Epidermal melanocyte (primary cell): Measurements from ENCODE around the gene AARS2.

Experiments
- DNase-seq: peaks from one replicate; pipeline ENCODE4 v3.0.0; 2011; ENCODE audit warnings: low spot score; ENCODE audit not compliant: insufficient read length

Gene AARS2

GRCh38 chr6:44263354-44264100 is 49.6 kb downstream of the AARS2 start:
- no peak for DNase-seq

DNA sequence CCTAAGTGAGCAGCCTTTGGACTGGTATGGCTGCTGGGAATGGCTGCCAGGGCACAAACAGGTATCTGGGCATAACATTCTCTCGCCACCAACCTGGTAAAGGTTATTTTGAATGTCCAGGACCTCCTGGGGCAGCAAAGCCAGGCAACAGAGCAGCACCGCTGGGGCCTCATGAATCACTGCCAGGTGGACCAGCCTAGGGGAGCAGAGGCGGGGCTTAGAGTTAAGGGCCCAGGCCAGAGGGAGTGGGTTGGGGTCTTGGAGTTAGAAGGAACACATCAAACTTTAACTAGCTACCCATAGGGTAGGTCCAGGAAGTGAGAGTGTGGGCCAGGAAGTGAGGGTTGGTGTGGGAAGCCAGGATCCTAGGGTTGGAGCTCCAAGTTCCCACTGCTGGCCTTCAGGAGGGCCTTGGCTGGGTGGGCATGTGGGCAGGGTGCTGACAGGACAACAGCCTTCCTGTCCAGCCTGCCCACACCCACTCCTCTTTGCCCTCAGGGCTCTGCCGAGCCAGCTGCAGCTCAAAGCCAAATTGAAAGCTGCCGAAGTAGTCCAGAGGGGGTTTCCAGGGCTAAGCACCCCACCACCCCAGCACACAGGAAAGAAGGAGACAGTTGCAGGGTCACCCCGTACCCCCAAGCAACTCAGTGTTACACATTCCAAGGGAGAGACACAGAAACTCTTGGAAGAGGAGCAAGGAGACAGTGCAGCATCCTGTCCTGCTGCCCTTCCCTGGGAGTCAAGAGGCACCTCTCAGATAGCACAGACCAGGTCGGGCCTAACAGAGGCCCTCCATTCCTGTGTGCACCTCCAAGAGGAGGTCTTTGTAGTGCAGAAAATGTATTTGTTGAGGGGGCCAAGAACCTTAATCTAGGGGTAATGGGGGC is 50.4 kb downstream of the AARS2 start:
- DNase-seq, result no peak

DNA sequence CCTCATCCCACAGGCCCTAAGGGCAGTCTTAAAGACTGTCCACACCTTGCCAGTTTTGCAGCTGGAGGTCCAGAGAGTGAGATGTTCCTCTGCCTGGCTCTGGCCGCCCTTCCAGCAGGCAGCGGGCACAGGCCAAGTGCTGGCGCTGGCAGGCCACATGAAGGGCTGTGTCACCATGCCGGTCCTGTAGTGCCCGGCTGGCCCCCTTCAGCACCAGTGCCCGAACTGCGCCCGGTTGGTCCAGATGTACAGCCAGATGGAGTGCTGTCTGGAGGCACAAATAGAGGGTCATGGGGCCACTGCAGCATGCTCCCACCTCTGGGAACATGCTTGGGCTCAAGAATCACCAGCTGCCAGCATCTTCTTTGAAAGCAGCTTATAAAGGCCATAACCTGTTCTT is 51.6 kb downstream of the AARS2 start:
- DNase-seq, result no peak

- DNase-seq, result no peak
Measured at GRCh38 chr6:44260451-44261297, 52.5 kb downstream of the AARS2 start.

GRCh38 chr6:44260011-44260410 is 53.1 kb downstream of the AARS2 start:
- no peak for DNase-seq

DNA sequence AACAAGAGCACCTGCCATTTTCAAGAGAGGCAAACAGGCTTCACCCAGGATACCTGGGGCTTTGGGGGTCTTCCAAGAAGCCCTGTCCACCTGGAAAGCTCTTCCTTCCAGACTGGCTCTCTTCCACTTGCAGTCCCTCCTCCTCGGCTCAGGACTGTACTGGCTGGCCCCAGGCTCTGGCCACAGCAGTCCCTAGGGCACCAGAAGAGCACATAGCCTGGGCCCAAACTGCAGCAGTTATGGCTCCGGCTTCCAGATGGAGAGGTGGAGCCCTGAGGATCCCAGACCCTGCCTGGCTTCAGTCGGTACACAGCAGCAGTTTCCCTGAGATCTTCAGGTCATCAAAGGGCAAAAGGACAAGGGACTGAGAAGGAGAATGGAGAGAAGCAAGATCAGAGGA is 54.2 kb downstream of the AARS2 start:
- DNase-seq, result no peak

GRCh38 chr6:44258325-44258863 is 54.8 kb downstream of the AARS2 start:
- DNase-seq, result no peak

DNA sequence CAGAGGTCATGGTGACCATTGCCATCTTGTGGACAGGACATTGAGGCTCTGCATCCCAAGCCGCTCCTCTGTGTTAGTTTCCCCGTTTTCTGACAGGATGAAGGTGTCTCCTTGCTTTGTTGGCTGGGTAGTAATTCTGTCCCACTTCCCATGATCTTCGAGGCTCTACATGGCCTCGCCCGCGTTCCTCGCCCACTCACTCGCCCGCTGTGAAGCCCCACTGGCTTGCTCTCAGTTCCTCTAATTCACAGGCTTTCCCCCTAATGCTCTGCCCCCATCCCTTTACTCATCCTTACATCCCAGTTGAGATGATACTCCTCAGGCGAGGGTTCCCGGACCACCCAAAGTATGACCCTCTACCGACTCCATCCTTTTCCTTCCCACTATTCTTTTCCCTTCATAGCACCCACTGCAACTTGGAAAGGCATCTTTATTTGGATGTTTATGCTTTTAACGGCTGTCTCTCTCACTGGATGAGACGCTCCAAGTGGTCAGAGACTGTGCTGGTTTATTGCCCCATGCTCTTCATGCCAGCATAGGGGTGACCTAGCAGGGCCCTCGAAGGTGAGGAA is 55.3 kb downstream of the AARS2 start:
- DNase-seq, result no peak

DNA sequence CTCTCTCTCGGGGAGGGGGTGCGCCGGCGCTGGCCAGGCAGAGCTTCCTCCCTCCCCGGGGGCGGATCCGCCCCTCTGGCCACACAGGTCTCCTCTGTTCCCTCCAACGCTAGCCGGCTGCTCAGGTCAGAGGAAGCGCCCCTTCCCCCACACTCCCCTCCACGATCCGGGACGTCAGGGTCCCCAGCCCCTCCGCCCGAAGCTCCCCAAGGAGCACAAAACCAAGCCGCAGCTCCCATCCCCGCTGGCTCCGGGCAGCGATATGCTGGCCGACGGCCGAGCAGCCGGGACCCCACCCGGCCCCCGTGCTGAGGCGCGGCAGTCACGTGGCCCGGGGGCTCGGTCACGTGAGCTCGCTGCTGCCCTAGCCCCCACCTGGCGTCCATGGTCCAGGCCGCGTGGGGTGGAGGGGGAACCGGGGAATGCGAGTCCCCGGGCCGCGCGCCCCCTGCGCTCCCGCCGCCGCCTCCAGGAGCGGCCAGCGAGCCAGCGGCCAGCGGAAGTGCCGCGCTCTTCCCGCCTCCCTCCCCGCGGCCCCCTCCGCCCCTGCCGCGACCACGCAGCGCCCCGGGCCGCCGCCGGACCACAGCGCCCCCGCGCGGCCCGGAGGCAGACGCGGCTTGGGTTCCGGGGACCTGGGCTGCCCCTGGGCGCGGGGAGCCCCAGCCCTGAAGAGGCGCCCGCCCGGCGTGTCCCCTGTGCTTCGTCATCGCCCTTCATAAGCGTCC is 56.0 kb downstream of the AARS2 start, which contains the start of gene SLC35B2:
SLC35B2 (minus strand) TSS at position 504 of the 728 bp plus-strand sequence; CDS start at position 386, 118 bp downstream.
- DNase-seq, result peak; percentile 88

DNA sequence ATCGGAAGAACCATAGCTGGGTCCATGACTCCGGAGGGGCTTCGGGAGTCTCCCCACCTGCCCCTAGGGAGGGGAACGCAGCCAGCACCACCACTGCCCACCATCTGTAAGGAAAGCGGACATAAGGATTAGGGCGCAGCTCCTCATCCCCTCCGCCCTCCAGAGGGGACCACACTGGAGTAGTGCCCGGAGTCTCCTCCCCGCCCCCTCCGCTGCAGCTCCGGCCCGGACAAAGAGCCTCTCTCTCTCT is 56.4 kb downstream of the AARS2 start:
- no peak for DNase-seq

DNA sequence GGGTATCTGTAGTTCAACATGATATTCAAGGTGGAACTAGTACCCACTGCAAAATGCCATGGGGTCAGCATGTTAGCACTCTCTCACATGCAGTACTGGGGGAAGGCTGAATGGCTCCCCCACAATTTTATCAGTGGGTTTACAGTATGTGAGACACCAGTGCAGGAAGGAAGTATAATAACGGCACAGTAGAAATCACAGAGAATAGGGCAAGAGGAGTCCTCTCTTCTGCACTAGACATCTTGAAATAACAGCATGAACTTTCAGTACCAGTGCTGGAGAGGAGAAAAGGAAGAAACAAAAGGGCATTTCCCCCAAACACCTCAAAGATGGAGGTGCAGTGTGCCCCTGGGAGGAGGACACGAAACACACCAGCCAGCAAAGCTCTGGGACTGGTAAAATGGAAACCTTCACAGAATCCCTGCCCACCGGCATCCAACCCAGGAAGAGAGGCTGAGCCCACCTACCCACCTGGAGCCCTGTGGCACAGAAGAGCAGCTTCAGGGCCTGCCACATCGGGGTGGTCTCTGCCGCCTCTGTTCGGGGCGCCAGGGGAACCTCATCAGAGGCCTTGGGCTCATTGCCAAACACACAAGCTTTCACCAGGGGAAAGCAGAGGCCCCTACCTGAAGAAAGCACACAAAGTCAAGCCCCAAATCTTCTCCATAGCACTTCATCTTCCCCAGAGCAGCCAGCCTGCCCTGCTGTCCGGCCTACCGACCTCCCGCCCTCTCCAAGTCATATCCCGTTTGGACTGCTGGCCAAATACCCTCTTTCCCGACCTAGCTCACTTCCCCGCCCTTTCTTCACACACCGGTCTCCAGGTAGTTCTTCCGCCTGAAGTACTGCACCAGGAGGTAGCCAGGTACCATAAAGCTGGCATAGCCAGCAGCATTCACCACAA is 57.0 kb downstream of the AARS2 start:
- DNase-seq, result no peak

GRCh38 chr6:44255105-44255808 is 57.9 kb downstream of the AARS2 start:
- no peak for DNase-seq

DNA sequence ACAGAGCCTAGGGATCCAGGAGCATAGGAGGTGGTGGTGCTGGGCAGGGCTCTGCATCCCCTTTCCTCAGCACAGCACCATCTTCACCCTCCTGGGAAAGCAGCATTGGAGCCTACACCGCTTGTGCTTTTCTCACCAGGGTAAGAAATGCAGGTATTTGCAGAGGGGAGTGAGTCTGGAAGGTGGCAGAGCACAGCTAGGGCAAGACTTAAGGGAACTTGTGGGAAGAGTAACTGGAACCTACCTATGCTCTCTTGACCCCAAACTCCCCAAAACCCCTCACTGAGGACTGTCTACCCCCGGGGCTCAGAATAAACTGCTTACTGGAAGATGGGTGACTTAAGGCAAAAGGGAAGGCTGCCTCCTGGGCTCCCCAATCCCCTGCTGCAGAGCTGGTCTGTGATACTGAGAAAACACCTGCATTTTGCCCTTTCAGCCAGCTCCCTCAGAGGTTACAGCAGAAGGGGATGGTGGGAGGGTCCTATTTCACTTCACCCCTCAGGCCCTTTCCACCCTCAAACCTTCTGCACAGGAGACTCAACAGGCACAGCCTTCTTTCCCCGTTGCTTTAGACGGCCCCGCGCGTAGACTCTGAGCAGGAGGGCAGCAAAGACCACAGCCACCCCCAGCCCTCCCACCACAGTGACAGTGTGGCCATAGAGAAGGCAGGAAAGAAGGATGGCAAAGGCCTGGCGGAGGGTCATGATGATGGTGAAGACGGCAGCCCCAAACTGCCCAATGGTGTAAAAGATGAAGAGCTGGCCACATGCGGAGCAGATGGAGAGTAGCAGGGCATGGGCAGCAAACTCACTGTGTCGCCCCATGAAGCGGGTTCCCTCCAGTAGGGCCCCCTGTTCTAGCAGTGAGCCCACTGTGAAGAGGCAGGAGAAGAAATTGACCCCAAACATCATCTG is 58.7 kb downstream of the AARS2 start:
- DNase-seq, result no peak

GRCh38 chr6:44253307-44254101 is 59.6 kb downstream of the AARS2 start:
- DNase-seq, result no peak

GRCh38 chr6:44251576-44252524 is 61.3 kb downstream of the AARS2 start:
- DNase-seq, result no peak

- no peak for DNase-seq
Measured at GRCh38 chr6:44250718-44251123, 62.4 kb downstream of the AARS2 start.
